NCI-H1436 treated with DMSO at 0.1 percent for 48 hours (cell line): Measurements from ENCODE around the gene TUBA3D.
"Not testable (repeated sequence)": the region's sequence is repeated elsewhere in the genome, so short reads cannot be mapped to it uniquely, and the experiment has no call there.

Source experiments
- DNase-seq: peaks from one replicate; lab custom pipeline; 2025; lab: John Stamatoyannopoulos, UW

TUBA3D gene

DNA sequence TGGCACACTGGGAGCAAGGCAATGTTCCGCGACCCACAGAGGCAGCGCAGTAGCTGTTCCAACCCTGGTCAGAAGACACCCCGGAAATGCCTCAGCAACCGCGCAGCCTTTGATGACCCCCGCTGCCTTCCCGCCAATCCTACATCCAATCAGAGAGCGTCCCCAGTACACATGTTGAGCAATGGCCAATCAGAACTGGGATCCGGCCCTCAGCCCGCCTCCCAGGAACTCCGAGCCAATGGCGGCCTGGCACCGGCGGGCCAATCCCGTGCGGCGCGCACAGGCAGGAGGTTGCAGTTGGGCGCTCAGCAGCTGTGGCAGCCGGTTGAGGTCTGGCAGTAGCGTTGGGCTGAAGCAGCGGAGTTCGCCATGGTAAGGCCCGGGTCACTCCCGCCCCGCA lies at the start of gene TUBA3D:
TUBA3D (plus strand) TSS at position 289 of the 400 bp plus-strand sequence; CDS start at position 370, 81 bp downstream.
- DNase-seq = no peak

DNA sequence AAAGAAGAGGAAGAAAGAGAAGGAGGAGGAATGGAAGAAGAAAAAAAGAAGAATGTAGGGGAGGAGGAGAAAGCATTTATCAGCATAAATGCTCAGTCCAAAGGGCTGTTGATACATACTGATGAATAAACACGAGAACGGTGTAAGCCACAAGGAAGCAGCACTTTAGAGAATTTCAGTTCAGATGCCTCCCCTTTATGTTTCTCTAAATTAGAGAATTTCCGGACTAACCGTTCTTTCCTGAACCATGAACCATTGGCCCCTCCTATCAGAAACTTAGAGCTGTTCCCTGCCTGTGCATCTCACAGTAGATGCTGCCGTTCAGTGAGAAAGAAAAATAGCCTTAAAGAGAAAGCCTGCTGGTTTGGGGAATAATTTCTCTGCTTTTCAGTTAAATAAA lies 49.2 kb upstream of the TUBA3D start:
- DNase-seq = no peak

DNA sequence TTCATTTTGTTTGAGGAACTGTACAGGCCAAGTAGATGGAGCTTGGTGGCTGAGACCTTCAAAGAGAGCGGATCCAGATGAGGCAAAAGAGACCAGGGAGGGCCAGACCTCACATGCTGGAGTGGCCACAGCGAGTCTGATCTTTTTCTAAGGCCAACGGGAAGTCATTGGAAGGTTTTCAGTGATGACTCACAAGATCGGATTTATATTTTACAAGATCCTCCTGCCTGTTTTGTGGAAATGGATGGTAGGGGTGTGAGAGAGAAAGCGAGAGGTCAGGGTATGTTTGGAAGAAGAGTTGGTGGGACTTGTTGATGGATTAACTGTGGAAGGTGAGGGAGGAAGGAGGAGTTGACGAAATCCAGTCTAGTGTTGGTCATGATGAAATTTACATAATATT lies 44.6 kb upstream of the TUBA3D start:
- no peak for DNase-seq

DNA sequence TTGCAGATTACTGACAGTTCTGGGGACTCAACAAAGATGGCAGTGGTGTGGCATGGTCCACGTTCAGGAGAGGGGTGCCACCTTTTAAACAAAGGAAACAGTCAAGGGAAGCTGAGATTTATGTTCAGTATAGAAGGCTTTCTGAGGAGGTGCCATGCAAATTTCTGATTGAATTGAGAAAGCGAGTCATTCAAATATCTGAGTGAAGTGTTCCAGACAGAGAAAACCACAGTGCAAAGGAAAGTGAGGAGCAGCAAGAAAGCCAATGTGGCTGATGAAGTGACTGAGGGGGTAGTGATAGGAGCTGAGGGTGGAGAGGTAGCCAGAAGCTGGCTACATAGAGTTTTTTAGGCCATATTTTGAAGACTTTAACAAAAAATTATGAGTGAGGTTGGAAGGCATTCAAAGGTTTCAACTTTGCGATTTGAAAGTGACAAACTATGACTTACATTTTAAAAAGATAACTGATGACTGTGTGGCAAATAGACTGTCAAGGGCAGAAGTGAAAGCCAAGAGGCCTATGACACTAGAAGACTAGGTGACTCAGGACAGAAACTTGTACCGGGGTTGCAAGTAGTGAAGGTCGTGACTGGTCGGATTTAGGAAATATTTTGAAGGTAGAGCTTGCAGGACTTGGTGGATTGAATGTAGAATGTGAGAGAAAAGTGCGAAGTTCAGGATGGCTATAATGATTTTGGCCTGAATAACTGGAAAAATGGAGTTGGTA lies 35.0 kb upstream of the TUBA3D start:
- not testable (repeated sequence) for DNase-seq

DNA sequence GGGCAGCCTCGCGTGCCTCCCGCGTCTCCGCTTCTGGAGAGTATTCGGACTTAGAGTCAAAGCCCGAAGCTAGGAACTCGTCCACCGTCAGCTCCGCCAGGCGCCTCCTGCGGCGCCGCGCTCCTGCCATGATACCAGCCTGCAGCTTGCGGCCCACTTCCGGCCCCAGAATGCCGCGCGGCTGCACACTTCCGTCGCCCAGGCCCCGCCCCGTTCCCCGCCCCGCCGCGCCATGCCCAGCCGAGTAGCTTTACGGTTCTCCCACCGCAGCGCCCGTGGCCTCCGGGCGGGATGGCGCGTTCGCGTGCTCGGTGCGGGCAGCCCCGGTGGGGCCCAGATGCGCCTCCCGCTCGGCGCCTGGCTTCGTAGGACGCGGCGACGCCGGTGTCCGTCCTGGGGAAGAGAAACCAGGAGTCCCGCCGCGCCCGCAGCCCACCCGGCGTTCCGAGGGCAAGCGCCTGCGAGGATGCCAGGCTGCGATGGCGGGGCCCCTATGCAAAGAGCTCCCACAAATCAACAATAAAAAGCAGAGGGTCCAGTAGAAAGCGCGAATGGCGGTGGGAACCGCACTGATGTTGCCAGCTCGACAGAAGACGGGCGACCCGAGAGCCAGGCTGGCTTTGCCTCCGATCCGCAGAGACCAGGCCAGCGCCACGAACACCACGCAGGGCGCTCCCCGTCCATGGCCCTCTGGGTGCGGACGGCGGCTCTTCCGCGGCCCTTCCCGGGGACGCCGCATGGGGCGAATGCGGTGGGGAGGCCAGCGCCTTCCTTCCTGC lies 31.0 kb upstream of the TUBA3D start:
- DNase-seq = not testable (repeated sequence)

DNA sequence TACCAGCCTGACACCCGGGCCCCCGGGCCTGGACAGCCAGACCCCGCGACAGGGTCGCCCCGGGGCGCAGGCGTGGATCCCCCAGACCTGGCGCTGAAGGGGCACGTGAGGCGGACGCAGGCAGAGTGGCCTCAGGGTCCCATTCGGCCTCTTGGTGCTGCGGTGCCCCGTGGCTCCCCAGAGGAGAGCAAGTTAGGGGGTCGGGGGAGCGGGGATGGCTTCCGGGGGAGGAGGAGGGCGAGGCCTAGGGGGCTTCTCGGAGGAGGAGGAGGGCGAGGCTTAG lies 30.5 kb upstream of the TUBA3D start:
- not testable (repeated sequence) for DNase-seq

DNA sequence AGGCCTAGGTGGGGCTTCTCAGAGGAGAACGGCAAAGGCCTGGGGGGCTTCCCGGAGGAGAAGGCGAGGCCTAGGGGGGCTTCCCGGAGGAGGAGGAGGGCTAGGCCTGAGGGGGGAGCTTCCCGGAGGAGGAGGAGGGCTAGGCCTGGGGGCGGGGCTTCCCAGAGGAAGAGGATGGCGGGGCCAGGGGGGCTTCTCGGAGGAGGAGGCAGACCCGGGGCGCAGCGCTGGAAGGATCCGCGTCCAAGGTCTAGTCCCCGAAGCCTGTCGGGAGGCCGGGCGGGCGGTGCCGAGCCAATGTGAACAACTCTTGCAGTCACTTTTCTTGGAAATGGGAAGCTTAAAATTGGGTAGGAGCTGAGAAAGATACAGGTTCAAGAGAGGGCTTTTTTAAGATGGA lies 30.0 kb upstream of the TUBA3D start:
- DNase-seq = no peak

DNA sequence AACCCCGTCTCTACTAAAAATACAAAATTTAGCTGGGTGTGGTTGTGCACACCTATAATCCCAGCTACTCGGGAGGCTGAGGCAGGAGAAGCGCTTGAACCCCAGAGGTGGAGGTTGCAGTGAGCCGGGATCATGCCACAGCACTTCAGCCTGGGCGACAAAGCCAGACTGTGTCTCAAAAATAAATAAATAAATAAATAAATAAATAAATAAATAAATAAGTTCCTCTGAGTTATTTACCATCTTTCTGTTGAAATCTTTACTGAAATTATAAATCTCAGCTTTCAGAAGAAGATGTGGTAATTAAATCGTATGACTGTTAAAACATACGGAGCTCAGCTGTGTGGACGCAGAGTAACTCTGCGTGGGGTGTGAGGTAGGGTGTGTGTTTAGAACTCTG lies 27.9 kb upstream of the TUBA3D start:
- DNase-seq = not testable (repeated sequence)

DNA sequence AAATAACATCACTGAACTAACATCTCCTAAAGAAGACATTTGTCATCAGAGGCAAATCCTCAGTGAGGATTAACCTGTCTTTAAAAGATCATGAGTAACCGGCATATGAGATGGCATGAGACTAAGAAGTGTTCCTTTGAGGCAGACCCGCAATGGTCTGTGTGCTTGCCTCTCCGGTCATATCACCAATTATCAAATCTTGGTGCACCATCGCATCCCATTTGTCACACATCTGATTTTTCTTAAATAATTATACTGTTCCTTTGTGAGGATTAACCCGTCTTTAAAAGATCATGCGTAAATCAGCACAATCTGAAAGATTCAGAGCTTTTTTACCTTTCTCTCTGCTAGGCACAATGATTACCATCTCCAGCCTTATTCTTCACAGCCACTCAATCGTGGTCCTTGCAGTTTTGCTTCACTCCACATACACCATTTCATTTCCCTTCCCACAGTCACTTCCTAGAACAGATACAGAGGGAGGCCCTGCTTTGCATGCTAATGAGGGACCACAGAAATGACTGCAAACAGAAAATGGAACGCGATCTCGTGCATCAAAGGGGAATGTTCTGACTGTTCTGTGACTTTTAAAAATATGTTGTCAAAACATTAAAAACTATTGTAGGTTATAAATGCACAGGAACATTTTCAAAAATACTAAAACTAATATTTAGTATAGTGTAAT lies 24.5 kb upstream of the TUBA3D start:
- DNase-seq = not testable (repeated sequence)

DNA sequence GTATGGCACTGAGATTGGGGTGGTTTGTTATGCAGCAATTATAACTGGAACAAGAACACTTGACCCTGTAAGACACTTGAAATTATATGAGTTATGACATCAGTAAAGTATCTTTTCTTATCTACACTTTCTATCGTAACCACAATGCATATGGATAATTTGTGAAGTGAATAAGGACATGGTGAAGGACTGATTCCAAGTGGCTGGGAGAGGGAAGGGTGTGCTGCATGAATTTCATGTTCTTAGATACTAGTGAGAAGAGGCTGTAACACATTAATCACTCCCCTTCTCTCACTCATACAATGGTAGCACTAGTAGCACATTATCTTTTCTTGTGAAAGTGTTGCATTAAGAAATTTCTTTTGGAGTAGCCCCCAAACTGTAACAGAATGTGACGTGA lies 21.0 kb upstream of the TUBA3D start:
- not testable (repeated sequence) for DNase-seq

DNA sequence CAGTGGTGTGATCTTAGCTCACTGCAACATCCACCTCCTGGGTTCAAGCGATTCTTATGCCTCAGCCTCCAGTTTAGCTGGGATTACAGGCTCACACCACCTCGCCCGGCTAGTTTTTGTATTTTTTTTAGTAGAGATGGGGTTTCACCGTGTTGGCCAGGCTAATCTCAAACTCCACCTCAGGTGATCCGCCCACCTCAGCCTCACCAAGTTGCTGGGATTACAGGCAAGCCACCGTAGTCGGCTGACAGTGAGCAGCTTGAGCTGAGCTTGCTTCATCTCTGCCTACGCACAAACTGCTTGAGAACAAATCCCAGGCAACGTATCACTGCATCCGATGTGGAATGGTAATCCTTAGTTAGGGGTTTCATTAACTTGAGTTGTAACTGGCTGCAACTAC lies 8.2 kb upstream of the TUBA3D start:
- DNase-seq = not testable (repeated sequence)

DNA sequence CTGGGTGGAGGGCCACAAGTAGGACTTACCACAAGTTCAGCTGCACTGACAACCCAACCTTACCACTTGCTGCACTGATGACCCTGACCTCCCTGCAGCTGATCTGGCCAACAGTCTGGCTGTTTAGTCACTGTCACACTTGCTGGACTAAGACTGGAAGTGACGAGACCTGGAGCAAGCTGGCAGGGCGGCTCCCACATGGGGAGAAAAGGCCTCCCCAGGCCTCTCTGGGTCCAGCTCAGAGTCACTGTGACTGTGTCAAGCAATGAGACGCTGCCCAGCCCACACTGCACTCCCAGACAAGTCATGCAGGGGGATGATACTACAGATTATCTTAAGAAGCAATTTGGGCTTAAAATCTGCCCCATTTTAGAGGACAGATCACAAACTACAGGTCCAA lies 5.0 kb upstream of the TUBA3D start:
- DNase-seq = not testable (repeated sequence)

DNA sequence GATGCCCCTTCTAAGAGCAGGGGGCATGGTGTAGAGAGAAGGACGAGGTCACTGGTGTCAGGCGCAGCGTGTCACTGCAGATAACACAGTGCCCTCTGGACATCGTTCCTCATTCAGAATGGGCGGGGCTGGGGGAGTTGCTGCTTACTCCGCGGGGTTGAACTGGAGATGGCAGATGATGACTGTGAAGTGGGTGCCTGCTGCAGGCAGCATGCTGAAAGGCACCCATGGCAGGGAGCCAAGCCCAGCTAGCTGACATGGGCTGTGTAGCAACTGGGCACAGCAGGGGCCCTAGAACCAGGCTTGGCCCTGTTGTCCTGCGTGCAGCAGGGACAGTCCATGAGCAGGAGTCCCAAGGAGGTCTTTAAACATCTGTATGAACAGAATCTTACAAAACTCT lies 4.3 kb upstream of the TUBA3D start:
- DNase-seq = not testable (repeated sequence)

DNA sequence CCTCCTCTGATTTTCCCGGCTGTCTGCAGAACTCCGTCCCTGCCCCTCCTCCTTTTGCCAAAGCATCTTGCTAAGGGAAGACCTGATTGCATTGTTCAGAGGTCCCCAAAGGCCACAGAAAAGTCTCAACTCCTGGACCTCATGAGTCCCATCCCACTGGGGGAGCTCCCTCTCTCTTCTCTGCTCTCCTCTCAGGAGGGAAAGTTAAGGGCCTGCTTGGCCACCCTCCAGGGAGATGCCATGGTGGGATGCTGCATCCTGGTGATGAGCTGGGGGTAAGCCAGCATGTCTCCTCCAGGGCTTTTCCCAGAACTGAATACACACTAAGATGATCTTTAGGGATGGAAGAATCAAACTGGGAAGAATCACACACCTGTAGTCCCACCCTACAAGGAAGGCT lies 2.7 kb upstream of the TUBA3D start:
- DNase-seq = not testable (repeated sequence)

DNA sequence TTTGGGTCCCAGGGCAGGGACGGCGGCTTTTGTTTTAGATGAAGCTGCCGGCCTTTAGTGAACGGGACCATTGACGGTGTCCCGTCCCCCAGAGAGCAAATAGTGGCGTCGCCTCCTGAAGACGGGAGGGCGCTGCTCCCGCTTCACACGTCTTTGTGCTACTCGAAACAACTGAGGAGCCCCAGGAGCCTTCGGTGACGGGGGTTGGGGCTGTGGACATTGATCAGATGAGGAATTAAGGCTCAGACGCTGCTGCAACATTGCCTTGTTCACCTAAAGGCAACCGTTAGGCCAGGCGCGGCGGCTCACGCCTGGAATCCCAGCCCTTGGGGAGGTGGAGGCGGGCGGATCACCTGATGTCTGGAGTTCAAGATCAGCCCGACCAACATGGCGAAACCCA lies 444 bp downstream of the TUBA3D start:
- not testable (repeated sequence) for DNase-seq

DNA sequence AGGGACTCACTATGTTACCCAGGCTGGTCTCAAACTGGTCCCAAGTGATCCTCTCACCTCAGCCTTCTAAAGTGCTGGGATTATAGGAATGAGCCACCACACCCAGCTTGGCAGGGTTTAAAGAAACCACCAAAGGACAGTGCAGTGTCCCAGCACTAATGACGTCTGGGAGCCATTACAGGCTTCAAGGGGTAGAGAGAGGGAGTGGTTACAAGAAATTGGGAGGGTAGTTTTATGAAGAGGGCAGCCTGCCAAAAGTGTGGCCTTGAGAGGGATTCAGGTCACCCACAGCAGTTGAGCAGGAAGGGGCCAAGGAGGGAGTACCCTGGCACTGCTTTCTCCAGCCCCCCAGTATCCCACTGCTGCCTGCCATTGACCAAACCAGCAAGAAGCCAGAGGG lies 1.3 kb downstream of the TUBA3D start:
- not testable (repeated sequence) for DNase-seq

DNA sequence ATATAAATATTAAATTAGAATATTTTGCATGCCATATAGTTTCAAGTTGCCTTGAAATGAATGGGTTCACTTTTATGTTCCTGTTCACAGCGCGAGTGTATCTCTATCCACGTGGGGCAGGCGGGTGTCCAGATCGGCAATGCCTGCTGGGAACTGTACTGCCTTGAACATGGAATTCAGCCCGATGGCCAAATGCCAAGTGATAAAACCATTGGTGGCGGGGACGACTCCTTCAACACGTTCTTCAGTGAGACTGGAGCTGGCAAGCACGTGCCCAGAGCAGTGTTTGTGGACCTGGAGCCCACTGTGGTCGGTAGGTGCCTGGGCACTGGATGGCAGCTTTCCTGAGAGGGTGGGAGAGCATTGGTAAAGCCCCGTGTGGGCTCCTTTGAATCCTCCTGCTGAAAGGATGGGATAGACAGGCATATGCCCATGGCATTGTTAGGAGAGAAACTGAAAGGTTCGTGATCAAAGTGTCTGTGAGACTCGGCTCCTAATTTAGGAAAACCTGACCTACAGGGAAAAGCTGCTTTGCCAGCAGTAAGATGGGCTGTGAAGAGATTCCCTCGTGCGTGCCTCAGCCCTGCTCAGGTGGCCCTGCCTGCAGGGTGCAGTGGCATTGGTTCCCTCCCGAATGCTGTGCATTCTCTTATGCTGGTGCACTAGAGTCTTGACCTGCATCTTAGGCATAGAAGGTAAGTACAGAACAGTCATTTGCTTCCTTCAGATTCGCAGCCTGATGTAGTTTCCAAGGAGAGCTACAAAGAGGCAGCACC lies 2.3 kb downstream of the TUBA3D start:
- not testable (repeated sequence) for DNase-seq

DNA sequence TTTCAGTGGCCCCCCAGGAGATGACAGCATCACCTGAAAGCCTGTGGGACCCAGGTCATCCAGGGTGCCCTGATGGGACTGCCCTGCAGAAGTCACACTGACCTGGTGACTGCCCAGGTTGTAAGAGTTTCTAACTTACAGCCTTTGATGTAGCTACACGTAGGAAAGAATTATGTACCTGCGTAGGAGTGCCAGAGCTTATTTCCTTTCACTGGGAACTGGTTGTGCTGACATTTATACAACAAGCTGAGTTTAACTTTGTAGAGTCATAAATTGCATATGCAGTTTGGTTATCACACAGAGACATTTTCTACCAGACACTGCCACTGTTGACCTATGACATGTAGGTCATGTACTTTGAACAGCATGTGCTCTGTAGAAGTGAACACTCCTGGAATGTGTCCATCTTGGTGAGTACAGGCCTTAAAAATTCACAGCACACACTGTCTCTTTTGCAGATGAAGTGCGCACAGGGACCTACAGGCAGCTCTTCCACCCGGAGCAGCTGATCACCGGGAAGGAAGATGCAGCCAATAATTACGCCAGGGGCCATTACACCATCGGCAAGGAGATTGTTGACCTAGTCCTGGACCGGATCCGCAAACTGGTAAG lies 3.0 kb downstream of the TUBA3D start:
- DNase-seq = not testable (repeated sequence)

DNA sequence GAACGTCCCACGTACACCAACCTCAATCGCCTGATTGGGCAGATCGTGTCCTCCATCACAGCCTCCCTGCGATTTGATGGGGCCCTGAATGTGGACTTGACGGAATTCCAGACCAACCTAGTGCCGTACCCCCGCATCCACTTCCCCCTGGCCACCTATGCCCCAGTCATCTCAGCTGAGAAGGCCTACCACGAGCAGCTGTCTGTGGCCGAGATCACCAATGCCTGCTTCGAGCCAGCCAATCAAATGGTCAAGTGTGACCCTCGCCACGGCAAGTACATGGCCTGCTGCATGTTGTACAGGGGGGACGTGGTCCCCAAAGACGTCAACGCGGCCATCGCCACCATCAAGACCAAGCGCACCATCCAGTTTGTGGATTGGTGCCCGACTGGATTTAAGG lies 4.4 kb downstream of the TUBA3D start:
- not testable (repeated sequence) for DNase-seq

DNA sequence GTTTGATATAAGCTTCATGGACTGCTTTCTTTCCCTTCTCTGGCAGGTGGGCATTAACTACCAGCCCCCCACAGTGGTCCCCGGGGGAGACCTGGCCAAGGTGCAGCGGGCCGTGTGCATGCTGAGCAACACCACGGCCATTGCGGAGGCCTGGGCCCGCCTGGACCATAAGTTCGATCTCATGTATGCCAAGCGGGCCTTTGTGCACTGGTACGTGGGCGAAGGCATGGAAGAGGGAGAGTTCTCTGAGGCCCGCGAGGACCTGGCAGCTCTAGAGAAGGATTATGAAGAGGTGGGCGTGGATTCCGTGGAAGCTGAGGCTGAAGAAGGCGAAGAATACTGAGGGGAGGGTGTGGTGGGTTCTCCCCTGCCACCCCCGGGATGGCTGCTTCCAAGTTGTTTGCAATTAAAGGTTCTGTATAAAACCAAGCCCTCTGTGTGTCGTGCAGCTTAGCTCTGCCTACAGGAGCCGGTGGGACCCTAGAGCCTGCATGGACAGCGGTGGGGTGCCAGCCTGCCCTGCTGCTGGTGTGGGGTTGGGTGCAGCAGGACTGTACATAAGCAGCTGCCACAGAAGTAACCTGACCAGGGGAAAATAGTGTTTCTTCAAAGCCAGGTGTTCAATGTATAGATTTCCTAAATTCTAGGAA lies 6.7 kb downstream of the TUBA3D start:
- not testable (repeated sequence) for DNase-seq
